ENCODE measurements around the gene ACSM5.
"Not testable (repeated sequence)": the region's sequence is repeated elsewhere in the genome, so short reads cannot be mapped to it uniquely, and the experiment has no call there.

Gene ACSM5

DNA sequence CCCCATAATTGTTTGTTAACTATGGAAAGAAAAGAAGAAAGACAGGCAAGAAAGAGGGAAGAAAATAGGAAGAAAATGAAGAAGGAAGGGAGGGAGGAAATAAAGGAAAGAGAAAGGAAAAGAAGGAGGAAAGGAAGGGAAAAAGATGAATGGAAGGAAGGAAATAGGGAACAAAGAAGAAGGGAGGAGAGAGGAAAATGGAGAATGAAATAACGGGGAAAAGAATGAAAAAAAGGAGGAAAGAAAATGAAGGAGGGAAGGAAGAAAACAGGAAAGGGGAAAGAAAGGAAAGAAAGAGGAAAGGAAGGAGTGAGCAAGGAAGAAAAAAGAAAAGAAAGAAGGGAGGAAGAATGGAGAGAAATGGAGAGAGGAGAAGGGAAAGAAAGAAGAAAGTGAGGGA is 21.1 kb downstream of the ACSM5 start:
- H3K27me3 ChIP-seq (ENCODE audit: control insufficient read depth in 1 of 2, insufficient read depth in 2 of 2, low read length in 2 of 2); H3K9me3 ChIP-seq (ENCODE audit: low read length); H3K27ac ChIP-seq (ENCODE audit: low read depth, low read length); H3K4me1 ChIP-seq (ENCODE audit: insufficient read depth, low read length); H3K36me3 ChIP-seq (ENCODE audit: insufficient read depth, low read length); H3K4me3 ChIP-seq (ENCODE audit: low read depth in 1 of 2, low read length in 2 of 2); H3K9ac ChIP-seq (ENCODE audit: low read length): not testable (repeated sequence)

DNA sequence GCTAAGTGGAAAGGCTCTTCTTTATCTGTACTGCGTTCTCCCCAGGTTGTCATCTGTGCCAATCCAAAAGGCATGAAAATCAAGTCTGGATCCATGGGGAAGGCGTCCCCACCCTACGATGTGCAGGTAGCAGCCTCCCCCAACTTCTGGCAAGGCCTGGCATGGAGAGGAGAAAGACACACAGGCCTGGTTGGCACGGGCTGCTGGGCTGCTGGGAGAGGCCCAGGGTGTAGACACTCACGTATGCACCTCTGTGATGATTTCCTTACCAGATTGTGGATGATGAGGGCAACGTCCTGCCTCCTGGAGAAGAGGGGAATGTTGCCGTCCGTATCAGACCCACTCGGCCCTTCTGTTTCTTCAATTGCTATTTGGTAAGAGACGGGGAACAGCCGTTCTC is 21.6 kb downstream of the ACSM5 start:
- Histone ChIP-seq H3K27ac (ENCODE audit: low read depth, low read length) (no peak overlapping the region), H3K9me3 (ENCODE audit: low read length) (no peaks in the 10 kb centered on the region), H3K36me3 (ENCODE audit: insufficient read depth, low read length) (no peaks in the 10 kb centered on the region), H3K9ac (ENCODE audit: low read length) (no peak overlapping the region), H3K4me3 (ENCODE audit: low read depth in 1 of 2, low read length in 2 of 2) (no peak overlapping the region), H3K27me3 (ENCODE audit: control insufficient read depth in 1 of 2, insufficient read depth in 2 of 2, low read length in 2 of 2) (no peaks in the 10 kb centered on the region), H3K4me1 (ENCODE audit: insufficient read depth, low read length) (no peaks in the 10 kb centered on the region)

DNA sequence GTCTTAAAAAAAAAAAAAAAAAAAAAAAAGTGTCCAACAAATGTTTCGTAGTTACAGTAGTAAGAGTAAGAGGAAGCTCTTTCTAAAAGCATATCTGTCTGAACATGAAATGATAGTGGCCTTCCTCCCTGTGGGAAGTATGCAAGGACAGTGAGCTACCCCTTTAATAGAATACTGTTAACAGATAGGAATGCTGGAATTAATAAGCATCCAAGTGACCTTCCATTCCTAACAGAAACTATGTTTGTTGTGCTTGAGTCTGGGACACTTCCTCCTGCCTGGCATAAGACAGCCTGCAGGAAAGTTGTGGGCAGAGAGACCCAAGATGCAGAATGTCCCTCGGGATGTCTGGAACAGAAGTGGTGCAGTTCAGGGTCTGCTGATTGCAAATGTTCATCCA is 29.6 kb downstream of the ACSM5 start:
- H3K9ac ChIP-seq (ENCODE audit: low read length); H3K27ac ChIP-seq (ENCODE audit: low read depth, low read length); H3K36me3 ChIP-seq (ENCODE audit: insufficient read depth, low read length); H3K4me3 ChIP-seq (ENCODE audit: low read depth in 1 of 2, low read length in 2 of 2); H3K9me3 ChIP-seq (ENCODE audit: low read length); H3K4me1 ChIP-seq (ENCODE audit: insufficient read depth, low read length); H3K27me3 ChIP-seq (ENCODE audit: control insufficient read depth in 1 of 2, insufficient read depth in 2 of 2, low read length in 2 of 2): not testable (repeated sequence)

DNA sequence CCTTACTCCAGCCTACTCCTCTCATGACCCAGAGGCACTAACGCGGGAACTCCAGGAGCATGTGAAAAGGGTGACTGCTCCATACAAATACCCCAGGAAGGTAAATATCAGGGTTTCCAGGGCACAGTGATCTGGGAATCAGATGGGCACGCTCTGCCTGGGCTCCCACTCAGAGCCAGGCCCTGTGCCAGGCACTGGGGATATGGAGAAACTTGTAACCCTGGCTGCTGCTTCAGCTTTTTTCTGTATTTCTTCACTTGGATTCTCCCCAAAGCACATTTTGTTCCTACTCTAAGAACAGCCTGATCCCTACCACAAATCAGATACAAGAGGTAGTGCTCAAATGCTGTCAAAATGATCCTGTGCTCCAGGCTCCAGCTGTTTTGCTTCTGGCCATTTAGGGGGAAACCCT is 30.5 kb downstream of the ACSM5 start:
- not testable (repeated sequence) for H3K27ac ChIP-seq (ENCODE audit: low read depth, low read length); H3K9ac ChIP-seq (ENCODE audit: low read length); H3K9me3 ChIP-seq (ENCODE audit: low read length); H3K4me1 ChIP-seq (ENCODE audit: insufficient read depth, low read length); H3K27me3 ChIP-seq (ENCODE audit: control insufficient read depth in 1 of 2, insufficient read depth in 2 of 2, low read length in 2 of 2); H3K4me3 ChIP-seq (ENCODE audit: low read depth in 1 of 2, low read length in 2 of 2); H3K36me3 ChIP-seq (ENCODE audit: insufficient read depth, low read length)

DNA sequence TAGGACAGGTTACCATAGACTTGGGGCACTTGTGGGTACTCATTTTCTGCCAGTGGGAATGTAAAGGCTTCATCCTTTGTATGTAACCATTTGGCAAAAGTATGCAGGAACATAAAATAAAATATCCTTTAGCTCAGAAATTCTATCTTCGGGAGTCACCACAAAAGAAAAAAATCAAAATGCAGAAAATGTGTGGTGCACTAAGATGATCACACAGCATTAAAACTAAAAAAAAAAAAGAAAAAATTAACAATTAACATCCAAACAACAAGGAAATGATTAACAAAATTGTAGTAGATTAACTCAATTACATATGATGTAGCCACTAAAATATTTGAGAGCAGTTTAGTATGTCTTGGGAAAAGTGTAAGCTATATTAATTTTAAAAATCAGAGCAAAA is 31.4 kb downstream of the ACSM5 start:
- H3K9ac ChIP-seq (ENCODE audit: low read length); H3K4me1 ChIP-seq (ENCODE audit: insufficient read depth, low read length); H3K4me3 ChIP-seq (ENCODE audit: low read depth in 1 of 2, low read length in 2 of 2); H3K36me3 ChIP-seq (ENCODE audit: insufficient read depth, low read length); H3K9me3 ChIP-seq (ENCODE audit: low read length); H3K27me3 ChIP-seq (ENCODE audit: control insufficient read depth in 1 of 2, insufficient read depth in 2 of 2, low read length in 2 of 2): not testable (repeated sequence)
- peak overlapping the region; percentile 34 for H3K27ac ChIP-seq (ENCODE audit: low read depth, low read length)

DNA sequence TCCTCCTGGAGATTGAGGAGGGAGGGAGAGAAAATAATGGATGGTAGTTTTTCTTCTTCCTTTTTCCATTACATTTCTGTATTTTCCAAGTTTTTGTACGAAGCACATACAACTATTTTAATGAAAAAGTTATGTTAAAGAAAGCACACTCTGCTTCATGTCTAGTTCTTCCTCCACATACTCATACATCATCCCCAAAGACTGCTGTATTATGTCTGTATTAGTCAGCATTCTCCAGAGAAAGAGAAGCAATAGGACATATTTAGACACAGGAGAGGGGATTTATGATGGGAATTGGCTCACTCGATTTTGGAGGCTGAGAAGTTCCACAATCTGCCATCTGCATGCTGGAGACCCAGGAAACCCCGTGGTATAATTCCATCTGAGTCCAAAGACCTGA is 31.9 kb downstream of the ACSM5 start:
- no peaks in the 10 kb centered on the region for H3K9me3 ChIP-seq (ENCODE audit: low read length)
- H3K4me1 ChIP-seq (ENCODE audit: insufficient read depth, low read length): no peaks in the 10 kb centered on the region
- no peak overlapping the region for H3K9ac ChIP-seq (ENCODE audit: low read length)
- H3K27ac ChIP-seq (ENCODE audit: low read depth, low read length): peak overlapping the region; percentile 34
- H3K4me3 ChIP-seq (ENCODE audit: low read depth in 1 of 2, low read length in 2 of 2): no peak overlapping the region
- no peaks in the 10 kb centered on the region for H3K27me3 ChIP-seq (ENCODE audit: control insufficient read depth in 1 of 2, insufficient read depth in 2 of 2, low read length in 2 of 2)
- no peaks in the 10 kb centered on the region for H3K36me3 ChIP-seq (ENCODE audit: insufficient read depth, low read length)

DNA sequence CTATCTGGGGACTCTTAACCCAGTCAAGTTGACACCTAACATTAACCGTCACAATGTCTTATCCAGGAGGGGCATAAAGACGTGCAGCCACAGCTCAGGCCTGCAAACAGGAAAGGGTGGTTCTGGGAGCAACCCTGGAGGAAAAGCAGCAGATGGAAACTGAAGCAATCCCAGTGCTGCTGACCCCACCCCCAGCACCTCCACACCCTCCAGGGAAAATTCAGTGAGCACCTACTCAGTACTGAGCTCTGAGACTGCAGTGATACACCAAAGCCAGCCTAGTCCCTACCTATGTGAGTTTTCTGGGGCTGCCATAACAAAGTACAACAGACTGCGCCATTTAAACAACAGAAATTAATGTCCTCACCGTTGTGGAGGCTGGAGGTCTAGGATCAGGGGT is 32.5 kb downstream of the ACSM5 start:
- H3K27ac ChIP-seq (ENCODE audit: low read depth, low read length): not testable (repeated sequence)

DNA sequence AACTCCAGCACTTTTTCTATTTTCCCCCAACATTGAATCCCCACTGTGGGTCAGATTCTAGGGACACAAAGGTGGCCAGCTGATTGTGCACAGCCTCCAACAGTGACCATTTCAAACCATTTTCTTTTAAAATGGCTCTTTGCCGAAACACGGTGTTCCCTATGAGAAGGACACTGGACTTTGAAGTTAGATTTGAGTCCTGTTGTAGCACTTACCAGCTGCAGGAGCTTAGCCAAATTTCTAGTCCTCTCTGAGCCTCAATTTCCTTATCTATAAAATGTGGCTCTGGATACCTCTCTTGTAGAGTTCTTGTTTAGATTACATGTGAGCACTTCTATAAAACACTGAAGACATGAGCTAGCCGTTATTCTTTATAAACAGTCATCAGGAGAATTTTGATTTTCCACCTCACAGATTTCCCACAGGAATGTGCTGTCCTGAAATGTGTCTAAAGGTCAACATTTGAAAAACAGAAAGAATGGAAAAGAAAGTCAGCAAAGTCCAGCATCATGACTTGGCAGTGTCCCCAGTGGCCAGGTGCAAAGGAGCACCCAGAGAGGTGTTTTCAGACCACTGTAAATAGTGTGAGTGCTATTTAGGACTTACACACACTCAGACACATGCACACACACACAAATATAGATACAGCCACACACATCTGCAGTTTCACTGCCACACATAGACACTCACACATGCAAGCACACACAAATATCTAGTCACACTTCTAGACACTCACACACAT is 37.5 kb downstream of the ACSM5 start:
- H3K4me1 ChIP-seq (ENCODE audit: insufficient read depth, low read length); H3K27ac ChIP-seq (ENCODE audit: low read depth, low read length); H3K9ac ChIP-seq (ENCODE audit: low read length); H3K9me3 ChIP-seq (ENCODE audit: low read length); H3K4me3 ChIP-seq (ENCODE audit: low read depth in 1 of 2, low read length in 2 of 2); H3K27me3 ChIP-seq (ENCODE audit: control insufficient read depth in 1 of 2, insufficient read depth in 2 of 2, low read length in 2 of 2); H3K36me3 ChIP-seq (ENCODE audit: insufficient read depth, low read length): not testable (repeated sequence)

More for the DNA sequence above, 32.5 kb downstream of the ACSM5 start:
- not testable (repeated sequence) for H3K4me1 ChIP-seq (ENCODE audit: insufficient read depth, low read length); H3K9me3 ChIP-seq (ENCODE audit: low read length); H3K36me3 ChIP-seq (ENCODE audit: insufficient read depth, low read length); H3K9ac ChIP-seq (ENCODE audit: low read length); H3K27me3 ChIP-seq (ENCODE audit: control insufficient read depth in 1 of 2, insufficient read depth in 2 of 2, low read length in 2 of 2); H3K4me3 ChIP-seq (ENCODE audit: low read depth in 1 of 2, low read length in 2 of 2)

DNA sequence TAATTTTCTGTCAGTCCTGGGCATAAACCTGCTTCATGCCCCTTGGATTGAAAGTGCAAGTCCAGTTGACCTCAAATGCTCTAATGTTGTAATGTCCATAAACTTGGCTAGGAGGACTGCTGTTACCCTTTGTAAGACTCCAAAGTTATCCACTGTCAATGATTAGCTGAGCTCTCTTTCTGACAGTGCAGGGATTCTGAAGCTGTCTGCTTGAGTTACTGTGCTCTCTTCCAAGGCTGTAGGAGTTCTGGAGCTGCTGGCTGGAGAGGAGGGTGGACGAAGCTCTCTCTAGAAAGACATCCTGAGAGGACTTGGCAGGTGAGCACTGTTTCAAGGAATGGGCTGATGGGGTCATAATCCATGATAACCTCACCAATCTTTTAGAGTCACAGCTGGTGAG is 42.0 kb downstream of the ACSM5 start, which contains the start of gene ACSM2A:
Gene ACSM2A (plus strand): TSS at position 158 of the 400 bp plus-strand sequence. CDS start 8,594 bp downstream, outside the sequence.
- not testable (repeated sequence) for H3K4me1 ChIP-seq (ENCODE audit: insufficient read depth, low read length); H3K27me3 ChIP-seq (ENCODE audit: control insufficient read depth in 1 of 2, insufficient read depth in 2 of 2, low read length in 2 of 2); H3K9ac ChIP-seq (ENCODE audit: low read length); H3K27ac ChIP-seq (ENCODE audit: low read depth, low read length); H3K9me3 ChIP-seq (ENCODE audit: low read length); H3K36me3 ChIP-seq (ENCODE audit: insufficient read depth, low read length); H3K4me3 ChIP-seq (ENCODE audit: low read depth in 1 of 2, low read length in 2 of 2)

DNA sequence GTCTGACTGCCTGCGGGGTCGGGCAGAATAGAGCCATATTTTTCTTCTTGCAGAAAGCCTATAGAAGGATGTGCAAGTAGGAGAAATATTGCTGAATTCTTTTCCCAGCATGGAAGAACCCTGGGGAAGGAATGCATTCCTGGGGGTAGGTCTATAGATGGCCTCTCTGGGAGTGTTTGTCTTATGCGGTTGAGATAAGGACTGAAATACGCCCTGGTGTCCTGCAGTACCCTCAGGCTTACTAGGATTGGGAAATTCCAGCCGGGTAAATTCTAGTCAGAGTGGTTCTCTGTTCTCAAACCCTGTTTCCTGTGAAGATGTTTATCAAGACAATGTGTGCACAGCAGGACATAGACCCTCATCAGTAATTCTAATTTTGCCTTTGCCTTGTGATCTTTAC is 44.3 kb downstream of the ACSM5 start:
- H3K4me3 ChIP-seq (ENCODE audit: low read depth in 1 of 2, low read length in 2 of 2); H3K9me3 ChIP-seq (ENCODE audit: low read length); H3K9ac ChIP-seq (ENCODE audit: low read length); H3K27me3 ChIP-seq (ENCODE audit: control insufficient read depth in 1 of 2, insufficient read depth in 2 of 2, low read length in 2 of 2); H3K4me1 ChIP-seq (ENCODE audit: insufficient read depth, low read length); H3K36me3 ChIP-seq (ENCODE audit: insufficient read depth, low read length); H3K27ac ChIP-seq (ENCODE audit: low read depth, low read length): not testable (repeated sequence)

DNA sequence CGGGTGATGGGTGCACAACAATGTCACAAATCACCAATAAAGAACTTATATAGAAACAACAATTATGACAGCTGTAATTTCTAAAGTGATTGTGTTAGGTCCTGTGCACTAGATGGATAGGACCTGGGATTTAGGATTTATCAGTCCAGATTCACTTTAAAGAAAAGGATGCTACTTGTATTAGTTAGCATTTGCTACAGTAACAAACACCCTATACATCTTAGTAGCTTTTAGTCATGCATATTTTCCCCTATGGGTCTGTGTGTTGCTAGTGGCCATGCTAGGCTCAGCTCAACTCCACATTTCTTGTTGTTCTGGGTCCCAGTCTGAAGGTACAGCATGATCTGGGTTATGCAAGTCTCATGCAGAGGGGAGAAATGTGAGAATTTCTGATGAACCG is 49.9 kb downstream of the ACSM5 start:
- not testable (repeated sequence) for H3K4me3 ChIP-seq (ENCODE audit: low read depth in 1 of 2, low read length in 2 of 2); H3K27ac ChIP-seq (ENCODE audit: low read depth, low read length); H3K36me3 ChIP-seq (ENCODE audit: insufficient read depth, low read length); H3K9ac ChIP-seq (ENCODE audit: low read length); H3K4me1 ChIP-seq (ENCODE audit: insufficient read depth, low read length); H3K27me3 ChIP-seq (ENCODE audit: control insufficient read depth in 1 of 2, insufficient read depth in 2 of 2, low read length in 2 of 2); H3K9me3 ChIP-seq (ENCODE audit: low read length)

DNA sequence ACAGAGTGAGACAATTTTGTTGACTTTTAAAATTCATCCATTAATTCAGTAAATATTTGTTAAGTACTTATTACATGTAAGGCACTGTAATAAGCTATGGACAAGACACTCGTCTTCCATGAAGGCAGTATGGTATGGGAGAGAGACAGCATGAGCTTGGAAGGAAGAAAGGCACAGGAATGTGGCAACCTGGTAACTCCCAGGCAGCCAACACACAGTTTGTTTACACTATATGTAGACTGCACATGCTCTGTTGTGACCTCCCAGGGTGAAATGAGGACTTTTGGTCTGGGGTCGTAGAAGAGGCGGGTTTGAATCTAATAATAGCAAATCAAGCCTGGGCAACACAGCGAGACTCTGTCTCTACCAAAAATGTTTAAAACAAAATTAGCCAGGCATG is 51.0 kb downstream of the ACSM5 start:
- H3K9ac ChIP-seq (ENCODE audit: low read length); H3K36me3 ChIP-seq (ENCODE audit: insufficient read depth, low read length); H3K9me3 ChIP-seq (ENCODE audit: low read length); H3K4me1 ChIP-seq (ENCODE audit: insufficient read depth, low read length); H3K4me3 ChIP-seq (ENCODE audit: low read depth in 1 of 2, low read length in 2 of 2); H3K27ac ChIP-seq (ENCODE audit: low read depth, low read length); H3K27me3 ChIP-seq (ENCODE audit: control insufficient read depth in 1 of 2, insufficient read depth in 2 of 2, low read length in 2 of 2): not testable (repeated sequence)
